ENCODE measurements around the gene ZFP42.
A peak's percentile ranks its signal among the peaks of the same experiment; 100 is the strongest.
"Not testable (repeated sequence)": the region's sequence is repeated elsewhere in the genome, so short reads cannot be mapped to it uniquely, and the experiment has no call there.

The ZFP42 gene

GRCh38 chr4:188021548-188022249, 26.1 kb downstream of the ZFP42 start:
- no peak for DNase-seq (ENCODE audit: low spot score)

GRCh38 chr4:188023682-188024081, 28.1 kb downstream of the ZFP42 start:
- DNase-seq (ENCODE audit: low spot score): no peak

GRCh38 chr4:188025476-188025875, 29.9 kb downstream of the ZFP42 start:
- no peak for DNase-seq (ENCODE audit: low spot score)

- DNase-seq (ENCODE audit: low spot score): no peak
These were observed 33.5 kb downstream of the ZFP42 start for GRCh38 chr4:188029114-188029513.

GRCh38 chr4:188030401-188030800, 34.8 kb downstream of the ZFP42 start:
- DNase-seq (ENCODE audit: low spot score): no peak

- no peak for DNase-seq (ENCODE audit: low spot score)
These were observed 36.2 kb downstream of the ZFP42 start for GRCh38 chr4:188031751-188032150.

GRCh38 chr4:188032170-188032569, 36.6 kb downstream of the ZFP42 start:
- no peak for DNase-seq (ENCODE audit: low spot score)

GRCh38 chr4:188032583-188032982, 37.0 kb downstream of the ZFP42 start:
- no peak for DNase-seq (ENCODE audit: low spot score)

GRCh38 chr4:188037003-188037713, 41.6 kb downstream of the ZFP42 start:
- DNase-seq (ENCODE audit: low spot score): no peak

GRCh38 chr4:188041721-188042120, 46.1 kb downstream of the ZFP42 start:
- no peak for DNase-seq (ENCODE audit: low spot score)

- no peak for DNase-seq (ENCODE audit: low spot score)
These were observed 46.6 kb downstream of the ZFP42 start for GRCh38 chr4:188042191-188042590.

GRCh38 chr4:188043154-188043553, 47.6 kb downstream of the ZFP42 start:
- no peak for DNase-seq (ENCODE audit: low spot score)

- not testable (repeated sequence) for DNase-seq (ENCODE audit: low spot score)
These were observed 49.9 kb downstream of the ZFP42 start for GRCh38 chr4:188045461-188045860.

- DNase-seq (ENCODE audit: low spot score): no peak
These were observed 51.1 kb downstream of the ZFP42 start for GRCh38 chr4:188046657-188047056.

- peak; percentile 24 for DNase-seq (ENCODE audit: low spot score)
These were observed 57.7 kb downstream of the ZFP42 start for GRCh38 chr4:188053302-188053701.

Measured in SK-N-DZ (cell line).